Prostate gland (tissue), 2 donors: Measurements from ENCODE around the gene RORC.

Experiments used
- POLR2A ChIP-seq: fragments of 450-650 bp; IDR thresholded peaks from one replicate; pipeline ENCODE4 v1.6.1; 2016; ENCODE audit warnings: antibody characterized with exemption, mild to moderate bottlenecking
- TF ChIP-seq, protein P1 (sequence below), 4 experiments: fragments of 200-600 bp in 2 of 4; fragments of 450-650 bp in 2 of 4; sonication (generic) in 2 of 4; IDR thresholded peaks; 1 replicate in 3 of 4; 2 replicates in 1 of 4; pipeline ENCODE4 v1.5.1; 2016 to 2019; ENCODE audit warnings: antibody characterized with exemption in 4 of 4, mild to moderate bottlenecking in 2 of 4, moderate library complexity in 2 of 4

DNA sequence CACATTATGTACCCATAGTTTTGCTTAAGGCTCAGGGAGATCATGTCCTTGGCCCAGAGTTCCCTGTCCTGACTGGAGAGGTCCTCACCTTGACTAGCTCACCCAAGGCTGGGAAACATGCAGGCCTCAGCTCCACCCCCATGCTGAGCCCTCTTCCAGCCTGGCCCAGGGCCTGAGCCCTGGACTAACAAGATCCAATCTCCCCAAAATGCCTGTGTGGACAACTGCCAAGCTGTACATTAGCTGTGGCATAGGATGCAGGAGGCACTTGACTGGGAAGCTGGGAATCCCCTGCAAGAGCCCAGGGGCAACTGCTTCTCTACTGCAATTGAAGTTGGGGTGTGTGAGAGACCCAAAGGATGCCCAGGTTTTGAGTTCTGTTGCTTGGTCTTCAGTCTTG, 28.4 kb downstream of the RORC start:
- TF ChIP-seq POLR2A: no peak
- TF ChIP-seq, protein P1, sequence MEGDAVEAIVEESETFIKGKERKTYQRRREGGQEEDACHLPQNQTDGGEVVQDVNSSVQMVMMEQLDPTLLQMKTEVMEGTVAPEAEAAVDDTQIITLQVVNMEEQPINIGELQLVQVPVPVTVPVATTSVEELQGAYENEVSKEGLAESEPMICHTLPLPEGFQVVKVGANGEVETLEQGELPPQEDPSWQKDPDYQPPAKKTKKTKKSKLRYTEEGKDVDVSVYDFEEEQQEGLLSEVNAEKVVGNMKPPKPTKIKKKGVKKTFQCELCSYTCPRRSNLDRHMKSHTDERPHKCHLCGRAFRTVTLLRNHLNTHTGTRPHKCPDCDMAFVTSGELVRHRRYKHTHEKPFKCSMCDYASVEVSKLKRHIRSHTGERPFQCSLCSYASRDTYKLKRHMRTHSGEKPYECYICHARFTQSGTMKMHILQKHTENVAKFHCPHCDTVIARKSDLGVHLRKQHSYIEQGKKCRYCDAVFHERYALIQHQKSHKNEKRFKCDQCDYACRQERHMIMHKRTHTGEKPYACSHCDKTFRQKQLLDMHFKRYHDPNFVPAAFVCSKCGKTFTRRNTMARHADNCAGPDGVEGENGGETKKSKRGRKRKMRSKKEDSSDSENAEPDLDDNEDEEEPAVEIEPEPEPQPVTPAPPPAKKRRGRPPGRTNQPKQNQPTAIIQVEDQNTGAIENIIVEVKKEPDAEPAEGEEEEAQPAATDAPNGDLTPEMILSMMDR (IDR thresholded peaks at IDR 0.05): no peak
